Liver (tissue), 9 donors: Measurements from ENCODE around the gene TTLL12. TPM values are rescaled to one million over a fixed set of nuclear protein-coding genes. Genes with fewer than 3 reads are reported as not detected.

Experiments used
- DNase-seq: peaks from one replicate; pipeline ENCODE4 v3.0.0-alpha.2; 2017; ENCODE audit warnings: low spot score
- H3K27ac ChIP-seq, 2 donors: one replicate each; pipeline ENCODE4 v1.7.0; 2013; ENCODE audit warnings: inconsistent platforms in 2 of 2, low read length in 2 of 2, control low read depth in 1 of 2, low read depth in 1 of 2, mild to moderate bottlenecking in 1 of 2
- H3K27me3 ChIP-seq, 4 donors: one replicate each; pipeline versions ENCODE4 v1.6.1 to v1.7.0; 2013; ENCODE audit warnings: low read length in 3 of 4, inconsistent platforms in 1 of 4, mild to moderate bottlenecking in 1 of 4, moderate library complexity in 1 of 4; ENCODE audit not compliant: control insufficient read depth in 4 of 4, insufficient read depth in 4 of 4
- H3K36me3 ChIP-seq, 4 donors: one replicate each; pipeline versions ENCODE4 v1.6.1 to v1.7.0; 2013; ENCODE audit warnings: low read length in 3 of 4, mild to moderate bottlenecking in 3 of 4, low read depth in 1 of 4, moderate library complexity in 1 of 4; ENCODE audit not compliant: control insufficient read depth in 4 of 4, insufficient read depth in 3 of 4
- H3K4me1 ChIP-seq, 4 donors: one replicate each; pipeline versions ENCODE4 v1.6.1 to v1.7.0; 2013; ENCODE audit warnings: low read length in 3 of 4, mild to moderate bottlenecking in 3 of 4, moderate library complexity in 1 of 4; ENCODE audit not compliant: control insufficient read depth in 4 of 4, insufficient read depth in 4 of 4
- H3K4me3 ChIP-seq, 3 donors: one replicate each; pipeline versions ENCODE4 v1.6.1 to v1.7.0; 2013; ENCODE audit warnings: low read length in 3 of 3, control low read depth in 1 of 3, low read depth in 1 of 3, mild to moderate bottlenecking in 1 of 3
- H3K9ac ChIP-seq, 2 donors: one replicate each; pipeline ENCODE4 v1.7.0; 2013; ENCODE audit warnings: low read length in 2 of 2, mild to moderate bottlenecking in 2 of 2, moderate library complexity in 2 of 2, control low read depth in 1 of 2, low read depth in 1 of 2
- H3K9me3 ChIP-seq, 4 donors: one replicate each; pipeline versions ENCODE4 v1.6.1 to v1.7.0; 2013; ENCODE audit warnings: low read length in 3 of 4; ENCODE audit not compliant: control insufficient read depth in 4 of 4
- EGR1 ChIP-seq, 2 donors: IDR thresholded peaks; 2 replicates each; pipeline ENCODE4 v1.6.1; 2016 to 2018; ENCODE audit warnings: antibody characterized with exemption in 2 of 2, low read depth in 2 of 2
- FOXA1 ChIP-seq: IDR thresholded peaks from 2 replicates; pipeline ENCODE4 v1.6.1; 2016; ENCODE audit warnings: antibody characterized with exemption
- FOXA2 ChIP-seq: IDR thresholded peaks from 2 replicates; pipeline ENCODE4 v1.6.1; 2016; ENCODE audit warnings: antibody characterized with exemption
- GABPA ChIP-seq, 2 donors: IDR thresholded peaks in 1 of 2; conservative IDR thresholded peaks in 1 of 2; 2 replicates each; pipeline ENCODE4 v1.6.1; 2016; ENCODE audit warnings: antibody characterized with exemption in 2 of 2, mild to moderate bottlenecking in 1 of 2, moderate library complexity in 1 of 2
- HNF4A ChIP-seq, 2 donors: conservative IDR thresholded peaks; 2 replicates each; pipeline ENCODE4 v1.6.1; 2016; ENCODE audit warnings: antibody characterized with exemption in 2 of 2, mild to moderate bottlenecking in 2 of 2
- HNF4G ChIP-seq: IDR thresholded peaks from 2 replicates; pipeline ENCODE4 v1.6.1; 2016; ENCODE audit warnings: antibody characterized with exemption
- JUND ChIP-seq, 2 donors: IDR thresholded peaks; 2 replicates each; pipeline ENCODE4 v1.6.1; 2016; ENCODE audit warnings: antibody characterized with exemption in 2 of 2
- NR2F2 ChIP-seq: IDR thresholded peaks from 2 replicates; pipeline ENCODE4 v1.6.1; 2016; ENCODE audit warnings: antibody characterized with exemption
- RAD21 ChIP-seq, 2 donors: IDR thresholded peaks; 2 replicates each; pipeline ENCODE4 v1.6.1; 2016; ENCODE audit warnings: antibody characterized with exemption in 2 of 2, mild to moderate bottlenecking in 2 of 2
- RXRA ChIP-seq, 2 donors: IDR thresholded peaks; 2 replicates each; pipeline ENCODE4 v1.6.1; 2017 to 2018; ENCODE audit warnings: antibody characterized with exemption in 2 of 2, mild to moderate bottlenecking in 1 of 2
- SP1 ChIP-seq: IDR thresholded peaks from 2 replicates; pipeline ENCODE4 v1.6.1; 2018; ENCODE audit warnings: antibody characterized with exemption, mild to moderate bottlenecking
- TAF1 ChIP-seq: conservative IDR thresholded peaks from 2 replicates; pipeline ENCODE4 v1.6.1; 2016; ENCODE audit warnings: antibody characterized with exemption, mild to moderate bottlenecking
- YY1 ChIP-seq: IDR thresholded peaks from 2 replicates; pipeline ENCODE4 v1.6.1; 2016; ENCODE audit warnings: antibody characterized with exemption, mild to moderate bottlenecking
- WGBS: extraction: QIAGEN DNeasy Blood & Tissue Kit; methylation state at CpG from one replicate; pipeline ENCODE4 v1.1.7; 2013; 5-methylcytosine and 5-hydroxymethylcytosine counted together
- polyA plus RNA-seq, 2 donors: library from polyadenylated mRNA; stranded (reverse) in 1 of 2; unstranded in 1 of 2; fragments of 200-250 nt in 1 of 2; fragments of >200 nt in 1 of 2; fragmentation: Nextera tagmentation in 1 of 2; extraction: Ambion mirVana in 1 of 2; gene quantifications; one replicate each; pipeline versions ENCODE4 v1.2.1 to v1.2.3, GENCODE V29; 2013 to 2015
- total RNA-seq, 2 donors: library from RNA; depleted of rRNA; stranded (reverse); fragments of >200 nt; gene quantifications; one replicate each; pipeline ENCODE4 v1.2.3, GENCODE V29; 2014
- TF ChIP-seq, protein P1 (sequence below): IDR thresholded peaks from 2 replicates; pipeline ENCODE4 v1.6.1; 2016; ENCODE audit warnings: antibody characterized with exemption
- TF ChIP-seq, protein P2 (sequence below): fragments of 150-350 bp; IDR thresholded peaks from 2 replicates; pipeline ENCODE4 v1.5.1; 2017; ENCODE audit warnings: improper control_type of control experiment, low read depth, low read length; ENCODE audit not compliant: missing input control
- TF ChIP-seq, protein P3 (sequence below): IDR thresholded peaks from 2 replicates; pipeline ENCODE4 v1.6.1; 2016; ENCODE audit warnings: antibody characterized with exemption, mild to moderate bottlenecking
- TF ChIP-seq, protein P4 (sequence below): IDR thresholded peaks from 2 replicates; pipeline ENCODE4 v1.6.1; 2016; ENCODE audit warnings: antibody characterized with exemption
- TF ChIP-seq, protein P5 (sequence below): IDR thresholded peaks from 2 replicates; pipeline ENCODE4 v1.6.1; 2016; ENCODE audit warnings: antibody characterized with exemption
- donor health status: healthy.
- donor health status: healthy.
- donor health status: healthy.
- donor health status: healthy.
- donor health status: healthy.

TTLL12 gene
- total and polyA plus RNA-seq, 4 donors, result 13.7 to 43.9 (median 20.5) TPM

DNA sequence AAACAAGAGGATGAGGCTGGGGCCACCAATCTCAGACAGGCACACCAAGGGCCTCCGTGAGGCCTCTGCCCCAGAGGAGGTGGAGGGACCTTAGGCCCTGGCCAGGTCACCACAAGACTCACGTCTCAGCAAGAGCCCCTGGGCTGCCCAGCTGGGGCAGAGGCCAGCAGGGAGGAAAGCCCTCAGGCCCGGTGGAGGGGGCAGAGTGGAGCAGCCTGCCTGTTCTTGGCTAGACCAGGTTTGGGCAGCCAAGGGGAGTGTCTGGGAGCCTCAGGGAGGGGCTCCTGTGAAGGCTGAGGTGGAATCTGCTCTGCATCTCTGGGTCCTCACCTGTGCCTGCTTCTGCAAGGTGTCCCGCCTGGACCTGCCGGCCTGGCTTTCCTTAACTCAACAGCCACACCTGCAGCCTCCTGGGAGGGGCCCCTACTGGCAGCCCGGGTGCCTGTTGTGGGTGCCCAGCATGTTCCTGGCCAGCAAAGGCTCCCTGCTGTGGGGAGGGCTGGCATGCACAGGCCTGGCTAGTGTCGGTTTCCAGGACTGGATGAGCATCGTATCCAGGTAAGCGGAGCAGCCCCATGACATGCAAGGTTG, 11.9 kb downstream of the TTLL12 start:
- H3K4me3 ChIP-seq, result no peak overlapping the region
- DNase-seq, result no peak
- TF ChIP-seq EGR1 (IDR thresholded peaks at IDR 0.05; ENCODE audit: low read depth in 2 of 2), result no peak
- no peak for TF ChIP-seq YY1
- TF ChIP-seq, protein P1, sequence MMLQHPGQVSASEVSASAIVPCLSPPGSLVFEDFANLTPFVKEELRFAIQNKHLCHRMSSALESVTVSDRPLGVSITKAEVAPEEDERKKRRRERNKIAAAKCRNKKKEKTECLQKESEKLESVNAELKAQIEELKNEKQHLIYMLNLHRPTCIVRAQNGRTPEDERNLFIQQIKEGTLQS, result no peak
- TF ChIP-seq, protein P2, sequence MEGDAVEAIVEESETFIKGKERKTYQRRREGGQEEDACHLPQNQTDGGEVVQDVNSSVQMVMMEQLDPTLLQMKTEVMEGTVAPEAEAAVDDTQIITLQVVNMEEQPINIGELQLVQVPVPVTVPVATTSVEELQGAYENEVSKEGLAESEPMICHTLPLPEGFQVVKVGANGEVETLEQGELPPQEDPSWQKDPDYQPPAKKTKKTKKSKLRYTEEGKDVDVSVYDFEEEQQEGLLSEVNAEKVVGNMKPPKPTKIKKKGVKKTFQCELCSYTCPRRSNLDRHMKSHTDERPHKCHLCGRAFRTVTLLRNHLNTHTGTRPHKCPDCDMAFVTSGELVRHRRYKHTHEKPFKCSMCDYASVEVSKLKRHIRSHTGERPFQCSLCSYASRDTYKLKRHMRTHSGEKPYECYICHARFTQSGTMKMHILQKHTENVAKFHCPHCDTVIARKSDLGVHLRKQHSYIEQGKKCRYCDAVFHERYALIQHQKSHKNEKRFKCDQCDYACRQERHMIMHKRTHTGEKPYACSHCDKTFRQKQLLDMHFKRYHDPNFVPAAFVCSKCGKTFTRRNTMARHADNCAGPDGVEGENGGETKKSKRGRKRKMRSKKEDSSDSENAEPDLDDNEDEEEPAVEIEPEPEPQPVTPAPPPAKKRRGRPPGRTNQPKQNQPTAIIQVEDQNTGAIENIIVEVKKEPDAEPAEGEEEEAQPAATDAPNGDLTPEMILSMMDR, result no peak
- TF ChIP-seq GABPA (IDR thresholded peaks at IDR 0.05 in 1 of 2, conservative IDR thresholded peaks at IDR 0.05 in 1 of 2), result no peak
- TF ChIP-seq RAD21 (IDR thresholded peaks at IDR 0.05), result no peak
- no peak for TF ChIP-seq NR2F2
- no peak for TF ChIP-seq FOXA1
- no peak for TF ChIP-seq SP1
- TF ChIP-seq TAF1, result no peak
- TF ChIP-seq, protein P3, sequence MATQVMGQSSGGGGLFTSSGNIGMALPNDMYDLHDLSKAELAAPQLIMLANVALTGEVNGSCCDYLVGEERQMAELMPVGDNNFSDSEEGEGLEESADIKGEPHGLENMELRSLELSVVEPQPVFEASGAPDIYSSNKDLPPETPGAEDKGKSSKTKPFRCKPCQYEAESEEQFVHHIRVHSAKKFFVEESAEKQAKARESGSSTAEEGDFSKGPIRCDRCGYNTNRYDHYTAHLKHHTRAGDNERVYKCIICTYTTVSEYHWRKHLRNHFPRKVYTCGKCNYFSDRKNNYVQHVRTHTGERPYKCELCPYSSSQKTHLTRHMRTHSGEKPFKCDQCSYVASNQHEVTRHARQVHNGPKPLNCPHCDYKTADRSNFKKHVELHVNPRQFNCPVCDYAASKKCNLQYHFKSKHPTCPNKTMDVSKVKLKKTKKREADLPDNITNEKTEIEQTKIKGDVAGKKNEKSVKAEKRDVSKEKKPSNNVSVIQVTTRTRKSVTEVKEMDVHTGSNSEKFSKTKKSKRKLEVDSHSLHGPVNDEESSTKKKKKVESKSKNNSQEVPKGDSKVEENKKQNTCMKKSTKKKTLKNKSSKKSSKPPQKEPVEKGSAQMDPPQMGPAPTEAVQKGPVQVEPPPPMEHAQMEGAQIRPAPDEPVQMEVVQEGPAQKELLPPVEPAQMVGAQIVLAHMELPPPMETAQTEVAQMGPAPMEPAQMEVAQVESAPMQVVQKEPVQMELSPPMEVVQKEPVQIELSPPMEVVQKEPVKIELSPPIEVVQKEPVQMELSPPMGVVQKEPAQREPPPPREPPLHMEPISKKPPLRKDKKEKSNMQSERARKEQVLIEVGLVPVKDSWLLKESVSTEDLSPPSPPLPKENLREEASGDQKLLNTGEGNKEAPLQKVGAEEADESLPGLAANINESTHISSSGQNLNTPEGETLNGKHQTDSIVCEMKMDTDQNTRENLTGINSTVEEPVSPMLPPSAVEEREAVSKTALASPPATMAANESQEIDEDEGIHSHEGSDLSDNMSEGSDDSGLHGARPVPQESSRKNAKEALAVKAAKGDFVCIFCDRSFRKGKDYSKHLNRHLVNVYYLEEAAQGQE, result no peak
- TF ChIP-seq, protein P4, sequence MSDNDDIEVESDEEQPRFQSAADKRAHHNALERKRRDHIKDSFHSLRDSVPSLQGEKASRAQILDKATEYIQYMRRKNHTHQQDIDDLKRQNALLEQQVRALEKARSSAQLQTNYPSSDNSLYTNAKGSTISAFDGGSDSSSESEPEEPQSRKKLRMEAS, result no peak
- TF ChIP-seq JUND (IDR thresholded peaks at IDR 0.05), result no peak
- TF ChIP-seq, protein P5, sequence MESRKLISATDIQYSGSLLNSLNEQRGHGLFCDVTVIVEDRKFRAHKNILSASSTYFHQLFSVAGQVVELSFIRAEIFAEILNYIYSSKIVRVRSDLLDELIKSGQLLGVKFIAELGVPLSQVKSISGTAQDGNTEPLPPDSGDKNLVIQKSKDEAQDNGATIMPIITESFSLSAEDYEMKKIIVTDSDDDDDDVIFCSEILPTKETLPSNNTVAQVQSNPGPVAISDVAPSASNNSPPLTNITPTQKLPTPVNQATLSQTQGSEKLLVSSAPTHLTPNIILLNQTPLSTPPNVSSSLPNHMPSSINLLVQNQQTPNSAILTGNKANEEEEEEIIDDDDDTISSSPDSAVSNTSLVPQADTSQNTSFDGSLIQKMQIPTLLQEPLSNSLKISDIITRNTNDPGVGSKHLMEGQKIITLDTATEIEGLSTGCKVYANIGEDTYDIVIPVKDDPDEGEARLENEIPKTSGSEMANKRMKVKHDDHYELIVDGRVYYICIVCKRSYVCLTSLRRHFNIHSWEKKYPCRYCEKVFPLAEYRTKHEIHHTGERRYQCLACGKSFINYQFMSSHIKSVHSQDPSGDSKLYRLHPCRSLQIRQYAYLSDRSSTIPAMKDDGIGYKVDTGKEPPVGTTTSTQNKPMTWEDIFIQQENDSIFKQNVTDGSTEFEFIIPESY, result no peak
- TF ChIP-seq RXRA (IDR thresholded peaks at IDR 0.05), result no peak
- TF ChIP-seq FOXA2, result no peak
- no peak for TF ChIP-seq HNF4A (conservative IDR thresholded peaks at IDR 0.05)
- no peak for TF ChIP-seq HNF4G
- no peak overlapping the region for H3K9ac ChIP-seq
- H3K4me1 ChIP-seq, result no peaks in the 10 kb centered on the region
- H3K36me3 ChIP-seq, result peaks cover 21 to 67% (median 26%) of the 10 kb centered on the region in 4 donors
- no peak overlapping the region for H3K27ac ChIP-seq
- WGBS, result 92% methylated on average over 9 of the region's 9 CpGs
- no peaks in the 10 kb centered on the region for H3K9me3 ChIP-seq
- no peaks in the 10 kb centered on the region for H3K27me3 ChIP-seq
